ENCODE results near the gene MPIG6B.

MPIG6B gene

GRCh38 chr6:31764198-31764597 is 41.0 kb downstream of the MPIG6B start:
- H3K4me3 ChIP-seq (ENCODE audit: low read depth, low read length), result no peak overlapping the region
- TF ChIP-seq, protein P1, sequence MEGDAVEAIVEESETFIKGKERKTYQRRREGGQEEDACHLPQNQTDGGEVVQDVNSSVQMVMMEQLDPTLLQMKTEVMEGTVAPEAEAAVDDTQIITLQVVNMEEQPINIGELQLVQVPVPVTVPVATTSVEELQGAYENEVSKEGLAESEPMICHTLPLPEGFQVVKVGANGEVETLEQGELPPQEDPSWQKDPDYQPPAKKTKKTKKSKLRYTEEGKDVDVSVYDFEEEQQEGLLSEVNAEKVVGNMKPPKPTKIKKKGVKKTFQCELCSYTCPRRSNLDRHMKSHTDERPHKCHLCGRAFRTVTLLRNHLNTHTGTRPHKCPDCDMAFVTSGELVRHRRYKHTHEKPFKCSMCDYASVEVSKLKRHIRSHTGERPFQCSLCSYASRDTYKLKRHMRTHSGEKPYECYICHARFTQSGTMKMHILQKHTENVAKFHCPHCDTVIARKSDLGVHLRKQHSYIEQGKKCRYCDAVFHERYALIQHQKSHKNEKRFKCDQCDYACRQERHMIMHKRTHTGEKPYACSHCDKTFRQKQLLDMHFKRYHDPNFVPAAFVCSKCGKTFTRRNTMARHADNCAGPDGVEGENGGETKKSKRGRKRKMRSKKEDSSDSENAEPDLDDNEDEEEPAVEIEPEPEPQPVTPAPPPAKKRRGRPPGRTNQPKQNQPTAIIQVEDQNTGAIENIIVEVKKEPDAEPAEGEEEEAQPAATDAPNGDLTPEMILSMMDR (IDR thresholded peaks at IDR 0.05; ENCODE audit: low read depth, low read length), result no peak

DNA sequence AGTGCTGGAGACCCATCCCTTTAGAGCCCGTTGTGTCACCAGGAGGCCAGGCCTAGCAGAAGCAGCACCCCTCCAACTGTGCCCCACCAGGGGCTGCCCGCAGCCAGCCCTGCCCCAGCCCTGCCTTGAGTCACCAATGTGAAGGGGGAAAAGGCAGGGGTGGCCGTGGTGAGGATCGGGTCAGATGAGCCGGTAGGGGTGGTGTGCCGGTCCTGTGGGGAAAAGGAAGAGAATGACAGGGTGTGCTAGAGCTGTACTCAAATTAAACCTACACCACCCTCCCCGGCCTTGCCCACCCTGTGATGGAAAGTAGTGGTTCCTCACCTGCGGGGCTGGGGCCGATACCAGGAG is 42.4 kb downstream of the MPIG6B start:
- no peak overlapping the region for H3K4me3 ChIP-seq (ENCODE audit: low read depth, low read length)
- TF ChIP-seq, protein P1 (IDR thresholded peaks at IDR 0.05; ENCODE audit: low read depth, low read length), result no peak

DNA sequence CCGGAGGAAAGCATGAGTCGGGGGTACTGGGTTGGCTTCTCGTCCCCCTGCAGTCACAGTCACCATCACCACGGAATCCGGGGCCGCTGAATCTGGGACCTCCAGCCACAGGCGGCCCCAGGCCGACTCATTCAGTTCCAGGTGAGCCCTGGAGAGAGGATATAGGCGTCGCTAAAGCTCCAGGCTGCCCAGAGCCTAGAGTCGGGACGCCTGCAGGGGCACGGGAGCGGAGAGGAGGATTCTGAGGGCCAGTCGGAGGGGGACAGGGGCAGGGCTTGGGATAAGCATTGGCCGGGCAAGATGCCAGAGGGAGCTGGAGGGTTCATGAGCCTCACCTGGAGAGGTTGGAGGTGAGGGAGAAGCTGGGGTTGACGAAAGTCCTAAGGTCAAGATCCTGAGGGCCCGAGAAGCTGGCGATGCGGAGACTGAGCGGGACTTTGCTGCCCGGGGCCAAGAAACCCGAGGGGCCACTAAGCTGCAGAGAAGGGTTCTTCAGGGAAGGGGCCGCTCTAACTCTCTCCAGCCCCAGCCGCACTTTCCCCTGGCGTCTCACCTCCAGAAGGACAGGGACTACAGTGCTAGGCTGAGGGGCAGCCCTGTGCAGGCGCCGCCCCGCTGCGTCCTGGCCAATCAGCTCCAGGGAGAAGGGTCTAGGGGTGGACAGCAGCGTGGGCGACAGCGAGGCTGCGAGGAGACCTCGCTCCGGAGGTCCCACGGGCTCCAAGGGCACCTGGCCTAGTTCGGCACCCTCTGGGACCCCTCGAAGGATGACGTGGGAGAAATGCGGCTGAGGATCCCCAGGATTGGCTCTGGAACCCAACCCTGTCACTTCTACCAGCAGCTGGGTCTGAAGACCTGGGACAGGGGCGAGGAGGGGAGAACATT is 43.0 kb downstream of the MPIG6B start:
- TF ChIP-seq, protein P1 (IDR thresholded peaks at IDR 0.05; ENCODE audit: low read depth, low read length), result no peak
- no peak overlapping the region for H3K4me3 ChIP-seq (ENCODE audit: low read depth, low read length)

GRCh38 chr6:31767096-31767645 is 44.0 kb downstream of the MPIG6B start:
- TF ChIP-seq, protein P1 (IDR thresholded peaks at IDR 0.05; ENCODE audit: low read depth, low read length), result no peak
- H3K4me3 ChIP-seq (ENCODE audit: low read depth, low read length), result no peak overlapping the region

DNA sequence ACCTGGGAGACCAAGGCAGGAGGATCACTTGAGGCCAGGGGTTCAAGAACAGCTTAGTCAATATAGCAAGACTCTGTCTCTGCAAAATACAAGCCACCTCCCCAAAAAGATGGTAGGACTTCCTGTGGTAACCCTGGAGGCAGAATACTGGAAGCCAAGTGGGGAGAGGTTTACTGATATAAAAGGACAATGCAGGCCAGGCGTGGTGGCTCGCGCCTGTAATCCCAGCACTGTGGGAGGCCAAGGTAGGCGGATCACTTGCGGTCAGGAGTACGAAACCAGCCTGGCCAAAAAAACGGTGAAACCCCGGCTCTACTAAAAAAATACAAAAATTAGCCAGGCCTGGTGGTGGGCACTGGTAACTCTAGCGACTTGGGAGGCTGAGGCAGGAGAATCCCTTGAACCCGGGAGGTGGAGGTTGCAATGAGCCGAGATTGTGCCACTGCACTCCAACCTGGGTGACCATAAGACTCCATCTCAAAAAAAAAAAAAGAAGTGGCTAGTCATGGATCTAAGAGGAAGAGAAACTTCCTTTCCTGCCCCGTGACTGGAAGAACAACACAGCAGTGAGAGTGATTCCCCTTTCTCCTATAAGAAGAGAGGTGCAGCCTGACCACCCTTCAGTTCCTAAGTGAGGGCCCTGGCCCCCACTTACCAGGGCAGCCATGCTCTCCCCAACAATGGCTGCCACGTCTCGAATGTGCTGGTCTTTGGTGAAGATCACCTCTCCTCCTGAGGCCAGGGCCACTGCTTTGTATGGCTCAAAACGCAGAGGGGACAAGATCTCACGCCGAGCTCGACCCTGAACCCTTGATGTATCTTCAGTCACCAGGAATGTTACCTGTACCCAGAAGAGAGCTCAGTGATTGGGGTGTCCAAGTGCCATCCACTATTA is 45.4 kb downstream of the MPIG6B start:
- H3K4me3 ChIP-seq (ENCODE audit: low read depth, low read length), result no peak overlapping the region
- TF ChIP-seq, protein P1 (IDR thresholded peaks at IDR 0.05; ENCODE audit: low read depth, low read length), result no peak

DNA sequence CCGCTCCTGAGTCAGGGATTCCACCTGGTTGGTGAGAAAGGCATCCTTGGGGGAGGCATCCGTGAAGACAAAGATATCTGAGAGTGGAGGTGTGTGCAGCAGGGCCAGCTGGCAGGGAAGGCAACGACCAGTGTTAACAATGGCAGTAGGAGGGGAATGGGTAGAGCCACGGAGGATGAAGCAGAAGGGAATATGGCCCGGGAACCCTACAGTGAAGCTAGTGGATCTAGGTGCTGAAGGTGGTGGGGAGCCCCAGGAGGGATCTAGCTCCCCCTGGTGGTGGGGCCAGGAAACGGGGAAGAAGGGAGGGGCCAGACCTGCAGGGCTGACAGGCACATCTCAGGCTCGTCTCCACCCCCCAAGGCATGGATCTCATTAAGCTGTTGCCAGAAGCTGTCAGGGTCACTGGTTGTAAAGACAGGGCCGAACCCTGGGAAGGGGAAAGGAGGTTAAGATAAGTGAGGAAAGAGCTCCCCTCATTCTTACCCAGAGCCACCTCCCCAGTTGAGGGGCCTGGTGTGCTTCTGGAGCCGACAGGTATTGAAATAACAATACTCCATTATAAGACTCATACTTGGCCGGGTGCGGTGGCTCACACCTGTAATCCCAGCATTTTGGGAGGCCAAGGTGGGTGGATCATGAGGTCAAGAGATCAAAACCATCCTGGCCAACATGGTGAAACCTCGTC is 46.7 kb downstream of the MPIG6B start:
- TF ChIP-seq, protein P1 (IDR thresholded peaks at IDR 0.05; ENCODE audit: low read depth, low read length), result peak; percentile 86

More for the DNA sequence above, 46.7 kb downstream of the MPIG6B start:
- H3K4me3 ChIP-seq (ENCODE audit: low read depth, low read length), result no peak overlapping the region

Measured in WI38 (cell line).